Coronary artery (tissue), 2 donors: ENCODE data around the gene CHST5.

Source experiments
- DNase-seq: peaks from one replicate; pipeline ENCODE4 v3.0.0-alpha.2; 2017; ENCODE audit warnings: low spot score
- H3K27ac ChIP-seq, 2 donors: fragments of 200-600 bp; sonication (generic); one replicate each; pipeline ENCODE4 v1.5.1; 2016 to 2019
- H3K4me3 ChIP-seq: fragments of 200-600 bp; sonication (generic); 2 replicates; pipeline ENCODE4 v1.5.1; 2016; ENCODE audit warnings: mild to moderate bottlenecking, moderate library complexity
- CTCF ChIP-seq: fragments of 200-600 bp; sonication (generic); IDR thresholded peaks from one replicate; pipeline ENCODE4 v1.5.1; 2019; ENCODE audit warnings: antibody characterized with exemption

The CHST5 gene

GRCh38 chr16:75535901-75536300 is at the start of gene CHST5:
Gene CHST5 (minus strand): TSS chr16:75536108. CDS start chr16:75530384, 5,724 bp downstream.
- TF ChIP-seq CTCF = no peak
- no peak within 1 kb of the TSS for H3K4me3 ChIP-seq
- no peak within 1 kb of the TSS for H3K27ac ChIP-seq
- no peak for DNase-seq

- no peak for DNase-seq
- no peak for TF ChIP-seq CTCF
- no peak overlapping the region for H3K4me3 ChIP-seq
- no peak overlapping the region for H3K27ac ChIP-seq
Observed at GRCh38 chr16:75584108-75584507, 48.2 kb upstream of the CHST5 start.

GRCh38 chr16:75579281-75579834 is 43.5 kb upstream of the CHST5 start:
- DNase-seq = no peak
- Histone ChIP-seq H3K27ac (no peak overlapping the region), H3K4me3 (no peak overlapping the region)
- no peak for TF ChIP-seq CTCF

GRCh38 chr16:75578725-75579124 is 42.8 kb upstream of the CHST5 start:
- H3K4me3 ChIP-seq = no peak overlapping the region
- H3K27ac ChIP-seq = no peak overlapping the region
- no peak for DNase-seq
- TF ChIP-seq CTCF = no peak

GRCh38 chr16:75578212-75578611 is 42.3 kb upstream of the CHST5 start:
- Histone ChIP-seq H3K27ac (no peak overlapping the region), H3K4me3 (no peak overlapping the region)
- no peak for TF ChIP-seq CTCF
- DNase-seq = no peak

GRCh38 chr16:75576384-75576811 is 40.5 kb upstream of the CHST5 start:
- no peak overlapping the region for H3K4me3 ChIP-seq
- no peak overlapping the region for H3K27ac ChIP-seq
- TF ChIP-seq CTCF = no peak
- DNase-seq = peak; percentile 12

- no peak for TF ChIP-seq CTCF
- no peak overlapping the region for H3K27ac ChIP-seq
- H3K4me3 ChIP-seq = no peak overlapping the region
- no peak for DNase-seq
Observed at GRCh38 chr16:75575958-75576357, 40.0 kb upstream of the CHST5 start.
